KMS-11 (cell line): ENCODE measurements around the gene MAP3K5.

Experiments used
- H2AFZ ChIP-seq: fragments of 200-600 bp; sonication (generic); 2 replicates; pipeline ENCODE4 v1.6.1; 2016; ENCODE audit warnings: antibody characterized with exemption, mixed run types, low read depth
- H3K27ac ChIP-seq: fragments of 200-600 bp; sonication (generic); 2 replicates; pipeline ENCODE4 v1.6.1; 2016; ENCODE audit warnings: mild to moderate bottlenecking, mixed run types
- H3K27me3 ChIP-seq: fragments of 200-600 bp; sonication (generic); 2 replicates; pipeline ENCODE4 v1.6.1; 2017; ENCODE audit warnings: mild to moderate bottlenecking, low read depth, mixed run types, moderate library complexity; ENCODE audit not compliant: insufficient read depth
- H3K36me3 ChIP-seq: fragments of 200-600 bp; sonication (generic); 2 replicates; pipeline ENCODE4 v1.6.1; 2017; ENCODE audit warnings: mild to moderate bottlenecking, mixed run types; ENCODE audit not compliant: insufficient read depth
- H3K4me1 ChIP-seq: fragments of 200-600 bp; sonication (generic); 2 replicates; pipeline ENCODE4 v1.6.1; 2016; ENCODE audit warnings: mild to moderate bottlenecking, low read depth, mixed run types; ENCODE audit not compliant: poor library complexity, severe bottlenecking
- H3K4me2 ChIP-seq: fragments of 200-600 bp; sonication (generic); 2 replicates; pipeline ENCODE4 v1.7.0; 2016; ENCODE audit warnings: mild to moderate bottlenecking, mixed run types
- H3K4me3 ChIP-seq: fragments of 200-600 bp; sonication (generic); IDR thresholded peaks from 2 replicates; pipeline ENCODE4 v1.6.1; 2017; ENCODE audit warnings: low read depth, low read length, mixed read lengths; ENCODE audit not compliant: insufficient read depth
- H3K79me2 ChIP-seq: fragments of 200-600 bp; sonication (generic); 2 replicates; pipeline ENCODE4 v1.6.1; 2016; ENCODE audit warnings: low read depth, mixed run types; ENCODE audit not compliant: insufficient read depth
- H3K9ac ChIP-seq: fragments of 200-600 bp; sonication (generic); 2 replicates; pipeline ENCODE4 v1.6.1; 2016; ENCODE audit warnings: mild to moderate bottlenecking, mixed run types
- H4K20me1 ChIP-seq: fragments of 200-600 bp; sonication (generic); 2 replicates; pipeline ENCODE4 v1.6.1; 2016; ENCODE audit warnings: mild to moderate bottlenecking, mixed run types; ENCODE audit not compliant: insufficient read depth
- CTCF ChIP-seq: fragments of 200-600 bp; sonication (generic); conservative IDR thresholded peaks from 2 replicates; pipeline ENCODE4 v1.6.1; 2017; ENCODE audit warnings: low read depth, mild to moderate bottlenecking, antibody characterized with exemption, low read length, moderate library complexity, mixed read lengths

MAP3K5 gene

GRCh38 chr6:136544326-136544725 lies 248.0 kb downstream of the MAP3K5 start:
- Histone ChIP-seq H3K27me3 (peaks cover 5% of the 10 kb centered on the region; the same call in 1 of the 2 replicates), H3K9ac (no peak overlapping the region), H3K79me2 (no peaks in the 10 kb centered on the region), H2AFZ (no peak overlapping the region), H4K20me1 (no peaks in the 10 kb centered on the region), H3K27ac (no peak overlapping the region), H3K4me1 (peaks cover 18% of the 10 kb centered on the region), H3K4me2 (no peak overlapping the region), H3K4me3 (no peak overlapping the region), H3K36me3 (no peaks in the 10 kb centered on the region)
- no peak for TF ChIP-seq CTCF

- no peaks in the 10 kb centered on the region for H3K36me3 ChIP-seq
- H3K79me2 ChIP-seq = no peaks in the 10 kb centered on the region
- no peak overlapping the region for H3K9ac ChIP-seq
- no peak overlapping the region for H3K4me3 ChIP-seq
- H4K20me1 ChIP-seq = no peaks in the 10 kb centered on the region
- H3K4me1 ChIP-seq = peaks cover 16% of the 10 kb centered on the region
- H3K27me3 ChIP-seq = no peaks in the 10 kb centered on the region
- no peak overlapping the region for H2AFZ ChIP-seq
- H3K27ac ChIP-seq = no peak overlapping the region
- no peak overlapping the region for H3K4me2 ChIP-seq
- no peak for TF ChIP-seq CTCF
Measured at GRCh38 chr6:136541395-136541794, 250.9 kb downstream of the MAP3K5 start.

GRCh38 chr6:136539967-136540652 lies 252.2 kb downstream of the MAP3K5 start:
- no peaks in the 10 kb centered on the region for H3K36me3 ChIP-seq
- no peak overlapping the region for H3K27ac ChIP-seq
- no peaks in the 10 kb centered on the region for H4K20me1 ChIP-seq
- H3K4me1 ChIP-seq = peaks cover 16% of the 10 kb centered on the region
- H3K4me2 ChIP-seq = peak overlapping the region; percentile 15; the same call in 1 of the 2 replicates
- no peaks in the 10 kb centered on the region for H3K27me3 ChIP-seq
- no peaks in the 10 kb centered on the region for H3K79me2 ChIP-seq
- no peak overlapping the region for H3K4me3 ChIP-seq
- no peak overlapping the region for H2AFZ ChIP-seq
- no peak overlapping the region for H3K9ac ChIP-seq
- TF ChIP-seq CTCF = no peak

GRCh38 chr6:136538836-136539235 lies 253.4 kb downstream of the MAP3K5 start:
- Histone ChIP-seq H3K27ac (no peak overlapping the region), H4K20me1 (no peaks in the 10 kb centered on the region), H3K4me1 (peaks cover 16% of the 10 kb centered on the region), H3K27me3 (no peaks in the 10 kb centered on the region), H3K79me2 (no peaks in the 10 kb centered on the region), H3K9ac (no peak overlapping the region), H2AFZ (no peak overlapping the region), H3K36me3 (no peaks in the 10 kb centered on the region), H3K4me3 (no peak overlapping the region), H3K4me2 (0 out of 2 replicates have a peak overlapping the region, but pooled peaks have one; percentile 15)
- TF ChIP-seq CTCF = no peak
